Hematopoietic multipotent progenitor cell treated with erythropoietin and hydrocortisone succinate and interleukin-3 and kit ligand, for 4 days (in vitro differentiated cells): ENCODE results near the gene OR13J1.

ENCODE experiments used
- DNase-seq: peaks from one replicate; pipeline ENCODE4 v3.0.0-alpha.2; 2015

The OR13J1 gene

DNA sequence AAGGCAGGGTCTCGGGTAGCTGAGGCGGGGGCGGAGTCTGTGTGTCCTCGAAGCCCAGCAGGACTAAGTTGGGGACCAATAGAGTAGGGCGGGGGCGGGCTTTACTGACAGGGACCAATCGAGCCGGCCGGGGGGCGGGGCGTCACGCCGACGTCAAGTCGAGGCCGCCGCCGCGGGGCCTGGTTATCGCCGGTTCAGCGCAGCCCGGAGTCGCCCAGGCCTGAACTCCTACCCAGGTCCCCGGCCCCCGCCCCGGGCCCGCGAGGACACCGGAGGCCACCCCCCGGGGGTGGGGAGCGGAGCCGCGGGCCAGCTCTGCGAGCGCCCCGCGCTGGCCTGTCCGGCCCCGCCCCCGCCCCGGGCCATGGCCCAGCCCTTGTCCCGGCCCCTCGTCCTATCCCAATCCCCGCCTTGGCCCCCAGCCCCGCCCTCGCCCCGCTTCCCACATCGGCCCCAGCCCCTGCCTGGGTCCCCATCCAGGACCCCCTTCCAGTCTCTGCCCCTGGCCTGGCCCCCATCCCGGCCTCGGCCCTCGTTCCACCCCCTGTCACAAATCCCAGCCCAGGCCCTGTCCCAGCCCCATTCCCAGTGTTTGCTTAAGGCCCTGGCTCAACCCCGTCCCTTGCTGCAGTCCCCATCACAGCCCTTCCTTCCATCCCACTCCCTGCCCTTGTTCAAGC lies 41.0 kb downstream of the OR13J1 start, which contains the start of gene TMEM8B:
TSS of gene TMEM8B (plus strand) at position 145 of the 680 bp plus-strand sequence. CDS start at position 365, 220 bp downstream.
- peak; percentile 97 for DNase-seq

- DNase-seq: no peak
Measured at GRCh38 chr9:35828716-35829083, 41.5 kb downstream of the OR13J1 start, which contains the start of gene FAM221B. Gene FAM221B (minus strand): TSS chr9:35828732. CDS start chr9:35826161, 2,571 bp downstream.

- no peak for DNase-seq
Measured at GRCh38 chr9:35827486-35827885, 42.7 kb downstream of the OR13J1 start.

- peak; percentile 84 for DNase-seq
Measured at GRCh38 chr9:35826071-35826701, 44.0 kb downstream of the OR13J1 start.

GRCh38 chr9:35822926-35823325 lies 47.3 kb downstream of the OR13J1 start:
- DNase-seq: no peak

GRCh38 chr9:35820076-35820475 lies 50.1 kb downstream of the OR13J1 start:
- DNase-seq: peak; percentile 27
